GM06990 (cell line): ENCODE measurements around the gene PRKAR2A.
"Not testable (repeated sequence)": the region's sequence is repeated elsewhere in the genome, so short reads cannot be mapped to it uniquely, and the experiment has no call there.

ENCODE experiments used
- DNase-seq: peaks from one replicate; pipeline ENCODE4 v3.0.0-alpha.2; 2011; ENCODE audit not compliant: insufficient read length; ENCODE audit errors: extremely low read depth
- H3K27me3 ChIP-seq: replicated peaks from 2 replicates; pipeline ENCODE4 v1.6.0; 2011; ENCODE audit warnings: low read length; ENCODE audit not compliant: control insufficient read depth, insufficient read depth
- H3K36me3 ChIP-seq: 2 replicates; pipeline ENCODE4 v1.5.1; 2011; ENCODE audit warnings: low read length; ENCODE audit not compliant: control insufficient read depth, insufficient read depth
- H3K4me3 ChIP-seq: replicated peaks from 2 replicates; pipeline ENCODE4 v1.5.1; 2011; ENCODE audit warnings: low read depth, mild to moderate bottlenecking, control low read depth, low read length
- CTCF ChIP-seq: IDR thresholded peaks from 2 replicates; pipeline ENCODE4 v1.5.1; 2011; ENCODE audit warnings: low read length, control low read depth, mild to moderate bottlenecking, inconsistent platforms; ENCODE audit not compliant: insufficient read depth, poor library complexity, severe bottlenecking

Gene PRKAR2A

DNA sequence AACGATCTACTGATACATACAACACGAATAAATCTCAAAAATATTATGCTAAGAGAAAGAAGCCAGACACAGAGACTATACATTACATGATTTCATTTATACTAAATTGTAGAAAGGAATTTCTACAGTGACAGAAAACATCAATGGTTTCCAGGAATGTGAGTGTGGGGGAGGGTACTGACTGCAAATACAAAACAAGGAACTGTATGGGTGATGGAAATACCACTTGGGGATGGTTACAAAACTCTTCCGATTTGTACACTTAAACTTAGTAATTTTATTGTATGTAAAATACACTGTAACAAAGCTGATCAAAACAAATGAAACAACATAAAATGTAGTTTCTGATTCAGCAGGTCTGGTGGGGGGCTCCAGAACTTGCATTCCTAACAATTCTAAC is 84.9 kb downstream of the PRKAR2A start:
- no peak for TF ChIP-seq CTCF
- DNase-seq, result no peak
- Histone ChIP-seq H3K4me3 (no peak overlapping the region), H3K27me3 (no peaks in the 10 kb centered on the region), H3K36me3 (peaks cover 2% of the 10 kb centered on the region; the same call in 1 of the 2 replicates)

DNA sequence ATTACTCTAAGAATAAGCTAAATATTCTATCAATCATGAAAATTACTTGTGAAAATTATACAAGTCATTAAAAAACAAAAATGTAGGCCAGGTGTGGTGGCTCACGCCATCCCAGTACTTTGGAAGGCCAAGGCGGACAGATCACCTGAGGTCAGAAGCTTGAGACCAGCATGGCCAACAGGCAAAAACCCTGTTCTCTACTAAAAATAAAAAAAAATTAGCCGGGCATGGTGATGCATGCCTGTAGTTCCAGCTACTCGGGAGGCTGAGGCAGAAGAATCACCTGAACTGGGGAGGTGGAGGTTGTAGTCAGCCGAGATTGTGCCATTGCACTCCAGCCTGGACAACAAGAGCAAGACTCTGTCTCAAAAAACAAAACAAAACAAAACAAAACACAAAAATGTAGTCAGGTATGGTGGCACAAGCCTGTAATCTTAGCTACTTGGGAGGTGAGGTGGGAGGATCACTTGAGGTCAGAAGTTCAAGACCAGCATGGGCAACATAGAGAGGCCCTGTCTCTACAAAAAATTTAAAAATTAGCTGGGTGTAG is 87.6 kb downstream of the PRKAR2A start:
- H3K27me3 ChIP-seq, H3K4me3 ChIP-seq, H3K36me3 ChIP-seq, DNase-seq: not testable (repeated sequence)

- DNase-seq, H3K36me3 ChIP-seq, H3K27me3 ChIP-seq, H3K4me3 ChIP-seq: not testable (repeated sequence)
Measured at GRCh38 chr3:48759531-48759930, 88.1 kb downstream of the PRKAR2A start.

DNA sequence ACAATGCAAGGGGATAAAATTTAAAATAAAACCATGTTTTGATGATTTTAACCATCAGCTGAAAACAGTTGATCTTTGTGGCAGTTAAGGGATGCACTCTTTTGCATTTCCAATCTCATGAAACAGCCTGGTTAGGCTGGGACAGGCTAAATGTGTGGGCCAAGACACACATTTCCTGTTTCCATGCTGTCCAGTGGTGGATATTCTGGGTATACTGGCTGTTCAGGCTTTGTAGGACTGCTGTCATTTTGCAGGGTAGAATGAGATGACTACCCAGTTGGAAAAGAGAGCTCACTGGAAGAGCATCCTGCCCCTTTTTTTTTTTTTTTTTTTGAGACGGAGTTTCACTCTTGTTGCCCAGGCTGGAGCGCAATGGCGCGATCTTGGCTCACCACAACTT is 88.6 kb downstream of the PRKAR2A start:
- Histone ChIP-seq H3K4me3 (no peak overlapping the region), H3K36me3 (no peaks in the 10 kb centered on the region; the same call in 1 of the 2 replicates), H3K27me3 (no peaks in the 10 kb centered on the region)
- no peak for DNase-seq
- no peak for TF ChIP-seq CTCF

DNA sequence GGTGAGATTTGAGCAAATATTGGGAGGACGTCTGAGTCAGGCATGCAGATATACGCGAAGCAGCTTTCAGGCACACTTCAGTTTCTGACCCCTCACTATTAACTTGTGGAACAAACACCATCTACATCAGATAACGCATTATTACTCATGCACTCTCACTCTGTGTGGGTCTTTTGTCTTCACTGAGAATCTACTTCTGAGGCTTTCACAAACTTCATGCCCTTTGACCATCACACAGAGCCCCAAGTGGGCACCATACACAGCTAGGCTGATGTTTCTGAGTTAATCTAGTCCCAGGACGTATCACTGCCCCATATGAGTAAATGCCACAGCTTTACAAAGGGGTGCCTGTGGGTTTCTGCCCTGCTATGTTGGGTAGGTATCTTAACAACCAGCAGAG is 91.0 kb downstream of the PRKAR2A start:
- Histone ChIP-seq H3K36me3 (no peaks in the 10 kb centered on the region), H3K4me3 (no peak overlapping the region), H3K27me3 (no peaks in the 10 kb centered on the region)
- TF ChIP-seq CTCF, result no peak
- DNase-seq, result no peak

DNA sequence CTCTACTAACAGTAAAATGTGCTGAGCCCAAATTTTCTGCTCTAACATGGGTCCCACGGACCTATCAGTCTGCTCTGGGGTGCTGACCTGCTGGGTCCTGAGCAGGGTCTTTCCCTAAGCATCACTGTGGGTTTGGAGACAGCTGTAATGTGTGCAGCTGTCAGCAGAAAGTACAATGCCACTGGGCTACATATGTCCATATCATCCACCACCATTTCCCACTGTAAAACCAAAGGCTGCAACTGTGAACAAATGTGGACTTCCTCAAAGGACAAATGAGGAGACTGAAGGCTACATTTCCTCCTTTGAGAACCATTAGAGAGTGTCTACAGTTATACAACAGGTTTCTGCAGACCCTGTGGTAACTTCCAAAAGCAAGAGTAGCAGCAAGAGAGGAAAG is 96.8 kb downstream of the PRKAR2A start:
- TF ChIP-seq CTCF, result no peak
- Histone ChIP-seq H3K4me3 (no peak overlapping the region), H3K27me3 (no peaks in the 10 kb centered on the region), H3K36me3 (peaks cover 4% of the 10 kb centered on the region)
- no peak for DNase-seq

DNA sequence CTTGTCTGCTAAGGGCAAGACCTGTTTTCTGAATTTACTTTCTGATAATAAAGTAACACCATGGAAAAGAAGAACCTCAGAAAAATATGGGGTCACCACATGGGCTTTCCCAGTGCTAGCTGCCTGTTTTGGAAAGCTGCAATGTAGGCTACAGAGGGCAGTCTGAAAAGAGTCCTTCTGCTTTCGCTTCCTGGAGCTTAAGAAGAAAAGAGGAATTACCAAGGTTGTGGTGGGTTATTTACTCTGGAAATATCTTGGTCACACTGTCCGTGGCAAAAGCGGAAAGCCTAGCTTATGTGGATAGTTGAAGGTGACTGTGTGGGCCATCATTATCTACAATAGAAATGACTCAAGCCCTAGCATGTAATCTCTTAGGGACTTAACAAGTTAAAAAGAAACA is 98.9 kb downstream of the PRKAR2A start:
- Histone ChIP-seq H3K27me3 (no peaks in the 10 kb centered on the region), H3K36me3 (peaks cover 5% of the 10 kb centered on the region), H3K4me3 (no peak overlapping the region)
- TF ChIP-seq CTCF, result no peak
- DNase-seq, result no peak
